KMS-11 (cell line): ENCODE results near the gene SMCR8.

ENCODE experiments used
- H2AFZ ChIP-seq: fragments of 200-600 bp; sonication (generic); 2 replicates; pipeline ENCODE4 v1.6.1; 2016; ENCODE audit warnings: antibody characterized with exemption, mixed run types, low read depth
- H3K27ac ChIP-seq: fragments of 200-600 bp; sonication (generic); 2 replicates; pipeline ENCODE4 v1.6.1; 2016; ENCODE audit warnings: mild to moderate bottlenecking, mixed run types
- H3K27me3 ChIP-seq: fragments of 200-600 bp; sonication (generic); 2 replicates; pipeline ENCODE4 v1.6.1; 2017; ENCODE audit warnings: mild to moderate bottlenecking, low read depth, mixed run types, moderate library complexity; ENCODE audit not compliant: insufficient read depth
- H3K36me3 ChIP-seq: fragments of 200-600 bp; sonication (generic); 2 replicates; pipeline ENCODE4 v1.6.1; 2017; ENCODE audit warnings: mild to moderate bottlenecking, mixed run types; ENCODE audit not compliant: insufficient read depth
- H3K4me1 ChIP-seq: fragments of 200-600 bp; sonication (generic); 2 replicates; pipeline ENCODE4 v1.6.1; 2016; ENCODE audit warnings: mild to moderate bottlenecking, low read depth, mixed run types; ENCODE audit not compliant: poor library complexity, severe bottlenecking
- H3K4me2 ChIP-seq: fragments of 200-600 bp; sonication (generic); 2 replicates; pipeline ENCODE4 v1.7.0; 2016; ENCODE audit warnings: mild to moderate bottlenecking, mixed run types
- H3K4me3 ChIP-seq: fragments of 200-600 bp; sonication (generic); IDR thresholded peaks from 2 replicates; pipeline ENCODE4 v1.6.1; 2017; ENCODE audit warnings: low read depth, low read length, mixed read lengths; ENCODE audit not compliant: insufficient read depth
- H3K79me2 ChIP-seq: fragments of 200-600 bp; sonication (generic); 2 replicates; pipeline ENCODE4 v1.6.1; 2016; ENCODE audit warnings: low read depth, mixed run types; ENCODE audit not compliant: insufficient read depth
- H3K9ac ChIP-seq: fragments of 200-600 bp; sonication (generic); 2 replicates; pipeline ENCODE4 v1.6.1; 2016; ENCODE audit warnings: mild to moderate bottlenecking, mixed run types
- H4K20me1 ChIP-seq: fragments of 200-600 bp; sonication (generic); 2 replicates; pipeline ENCODE4 v1.6.1; 2016; ENCODE audit warnings: mild to moderate bottlenecking, mixed run types; ENCODE audit not compliant: insufficient read depth
- CTCF ChIP-seq: fragments of 200-600 bp; sonication (generic); conservative IDR thresholded peaks from 2 replicates; pipeline ENCODE4 v1.6.1; 2017; ENCODE audit warnings: low read depth, mild to moderate bottlenecking, antibody characterized with exemption, low read length, moderate library complexity, mixed read lengths

SMCR8 gene

GRCh38 chr17:18321309-18321708, 6.2 kb downstream of the SMCR8 start:
- Histone ChIP-seq H3K36me3 (no peaks in the 10 kb centered on the region), H3K4me2 (peak overlapping the region; percentile 46; the same call in 1 of the 2 replicates), H3K4me1 (peaks cover 85% of the 10 kb centered on the region), H3K27me3 (no peaks in the 10 kb centered on the region), H3K4me3 (no peak overlapping the region), H3K27ac (peak overlapping the region; percentile 59), H3K79me2 (peaks cover 7% of the 10 kb centered on the region; the same call in 1 of the 2 replicates), H2AFZ (no peak overlapping the region), H3K9ac (no peak overlapping the region), H4K20me1 (no peaks in the 10 kb centered on the region)
- TF ChIP-seq CTCF: no peak

DNA sequence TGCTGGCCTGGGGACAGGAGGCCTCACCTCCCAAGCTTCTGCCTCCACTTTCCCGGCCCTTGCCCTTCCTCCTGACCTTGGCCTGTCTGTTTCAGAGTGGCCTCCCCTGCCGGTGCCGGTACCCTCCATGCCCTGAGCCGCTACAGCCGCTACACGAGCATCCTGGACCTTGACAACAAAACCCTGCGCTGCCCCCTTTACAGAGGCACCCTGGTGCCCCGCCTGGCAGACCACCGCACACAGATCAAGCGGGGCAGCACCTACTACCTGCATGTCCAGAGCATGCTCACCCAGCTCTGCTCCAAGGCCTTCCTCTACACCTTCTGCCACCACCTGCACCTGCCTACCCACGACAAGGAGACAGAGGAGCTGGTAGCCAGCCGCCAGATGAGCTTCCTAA, 7.4 kb downstream of the SMCR8 start:
- H3K27ac ChIP-seq: peak overlapping the region; percentile 59
- H3K79me2 ChIP-seq: no peaks in the 10 kb centered on the region; the same call in 1 of the 2 replicates
- peak overlapping the region; percentile 46; the same call in 1 of the 2 replicates for H3K4me2 ChIP-seq
- peaks cover 93% of the 10 kb centered on the region for H3K4me1 ChIP-seq
- no peaks in the 10 kb centered on the region for H3K27me3 ChIP-seq
- H3K4me3 ChIP-seq: no peak overlapping the region
- no peaks in the 10 kb centered on the region for H4K20me1 ChIP-seq
- no peak overlapping the region for H3K9ac ChIP-seq
- TF ChIP-seq CTCF: no peak
- no peak overlapping the region for H2AFZ ChIP-seq
- no peaks in the 10 kb centered on the region for H3K36me3 ChIP-seq

DNA sequence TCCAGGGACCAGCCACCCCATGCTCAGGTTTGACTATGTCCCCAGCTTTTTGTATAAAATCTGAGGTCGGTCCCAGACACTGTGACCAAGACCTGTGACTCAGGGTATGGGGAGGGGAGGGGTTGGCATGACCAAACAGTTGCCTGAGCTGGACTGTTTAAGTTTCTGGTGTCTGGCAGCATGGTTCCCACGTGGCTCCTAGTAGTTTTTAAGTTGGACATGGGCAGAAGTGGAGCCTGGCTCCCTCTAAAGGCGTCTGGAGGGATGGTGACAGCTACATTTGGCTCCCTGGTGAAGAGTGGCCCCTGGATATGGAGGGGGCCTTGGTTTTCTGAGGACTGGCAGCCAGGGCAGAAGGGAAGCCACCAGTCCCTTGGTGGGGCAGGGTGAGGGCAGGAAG, 7.9 kb downstream of the SMCR8 start:
- no peaks in the 10 kb centered on the region for H4K20me1 ChIP-seq
- peak overlapping the region; percentile 46 for H3K4me2 ChIP-seq
- peak overlapping the region; percentile 59 for H3K27ac ChIP-seq
- H3K79me2 ChIP-seq: no peaks in the 10 kb centered on the region; the same call in 1 of the 2 replicates
- no peak overlapping the region for H2AFZ ChIP-seq
- H3K9ac ChIP-seq: no peak overlapping the region
- no peaks in the 10 kb centered on the region for H3K27me3 ChIP-seq
- no peak overlapping the region for H3K4me3 ChIP-seq
- H3K36me3 ChIP-seq: no peaks in the 10 kb centered on the region
- H3K4me1 ChIP-seq: peaks cover 93% of the 10 kb centered on the region
- TF ChIP-seq CTCF: no peak; the same call in 1 of the 2 replicates

GRCh38 chr17:18323507-18324139, 8.5 kb downstream of the SMCR8 start:
- H3K79me2 ChIP-seq: no peaks in the 10 kb centered on the region; the same call in 1 of the 2 replicates
- H2AFZ ChIP-seq: no peak overlapping the region
- H3K27me3 ChIP-seq: no peaks in the 10 kb centered on the region
- H3K4me3 ChIP-seq: no peak overlapping the region
- no peaks in the 10 kb centered on the region for H3K36me3 ChIP-seq
- H3K4me2 ChIP-seq: no peak overlapping the region
- no peak for TF ChIP-seq CTCF
- no peak overlapping the region for H3K9ac ChIP-seq
- H4K20me1 ChIP-seq: no peaks in the 10 kb centered on the region
- peaks cover 94% of the 10 kb centered on the region for H3K4me1 ChIP-seq
- H3K27ac ChIP-seq: peak overlapping the region; percentile 59; the same call in 1 of the 2 replicates
